Thoracic aorta (tissue), 2 donors: ENCODE results near the gene FHIP1B. TPM values are rescaled to one million over a fixed set of nuclear protein-coding genes. Genes with fewer than 3 reads are reported as not detected.

Experiments used
- ATAC-seq: fragments of 150-250 bp; one replicate; pipeline ENCODE4 v1.8.0; 2017; ENCODE audit warnings: low read depth; ENCODE audit not compliant: insufficient number of reproducible peaks, low FRiP score
- DNase-seq: peaks from one replicate; pipeline ENCODE4 v3.0.0-alpha.2; 2020; ENCODE audit warnings: low spot score
- H3K27ac ChIP-seq, 2 donors: fragments of 200-600 bp; sonication (generic); 1 replicate in 1 of 2; 2 replicates in 1 of 2; pipeline ENCODE4 v1.5.1; 2016; ENCODE audit warnings: mild to moderate bottlenecking in 2 of 2, moderate library complexity in 2 of 2
- H3K27me3 ChIP-seq: fragments of 200-600 bp; sonication (generic); replicated peaks from 2 replicates; pipeline ENCODE4 v1.6.0; 2016; ENCODE audit warnings: mild to moderate bottlenecking; ENCODE audit not compliant: insufficient read depth
- H3K36me3 ChIP-seq: fragments of 200-600 bp; sonication (generic); one replicate; pipeline ENCODE4 v1.5.1; 2016
- H3K4me1 ChIP-seq, 2 donors: fragments of 200-600 bp; sonication (generic); 1 replicate in 1 of 2; 2 replicates in 1 of 2; pipeline versions ENCODE4 v1.5.1 to v1.6.0; 2016; ENCODE audit warnings: low read depth in 2 of 2, mild to moderate bottlenecking in 1 of 2; ENCODE audit not compliant: control insufficient read depth in 1 of 2
- H3K4me3 ChIP-seq: fragments of 200-600 bp; sonication (generic); 2 replicates; pipeline ENCODE4 v1.5.1; 2016; ENCODE audit warnings: mild to moderate bottlenecking
- H3K9me3 ChIP-seq: fragments of 200-600 bp; sonication (generic); 2 replicates; pipeline ENCODE4 v1.5.1; 2016
- total RNA-seq, 2 donors: library from RNA; depleted of rRNA; stranded (reverse); fragments of >200 nt; gene quantifications; one replicate each; pipeline versions ENCODE4 v1.1.0 to v1.2.3, GENCODE V29; 2016
- TF ChIP-seq, protein P1 (sequence below): fragments of 200-600 bp; sonication (generic); IDR thresholded peaks from one replicate; pipeline ENCODE4 v1.5.1; 2019; ENCODE audit warnings: antibody characterized with exemption

The FHIP1B gene
- total RNA-seq, 2 donors from 2014 or later: 53.4 to 63.2 TPM

DNA sequence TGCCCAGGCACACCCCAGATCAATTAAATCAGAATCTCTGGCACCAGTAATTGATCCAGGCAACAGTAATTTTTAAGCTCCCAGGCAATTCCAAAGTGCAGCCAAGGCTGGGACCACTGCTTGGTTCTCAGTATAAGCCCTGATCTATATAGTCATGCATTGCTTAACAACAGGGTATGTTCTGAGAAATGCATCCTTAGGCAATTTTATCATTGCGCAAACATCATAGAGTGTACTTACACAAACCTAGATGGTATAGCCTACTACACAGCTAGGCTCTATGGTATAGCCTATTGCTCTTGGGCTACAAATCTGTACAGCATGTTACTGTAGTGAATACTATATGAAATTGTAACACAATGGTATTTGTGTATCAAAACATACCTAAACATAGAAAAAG is 29.7 kb downstream of the FHIP1B start:
- H3K36me3 ChIP-seq: peaks cover 5% of the 10 kb centered on the region
- no peak for DNase-seq
- no peaks in the 10 kb centered on the region for H3K27me3 ChIP-seq
- ATAC-seq: no peak
- no peaks in the 10 kb centered on the region for H3K4me1 ChIP-seq
- no peak overlapping the region for H3K27ac ChIP-seq
- TF ChIP-seq, protein P1, sequence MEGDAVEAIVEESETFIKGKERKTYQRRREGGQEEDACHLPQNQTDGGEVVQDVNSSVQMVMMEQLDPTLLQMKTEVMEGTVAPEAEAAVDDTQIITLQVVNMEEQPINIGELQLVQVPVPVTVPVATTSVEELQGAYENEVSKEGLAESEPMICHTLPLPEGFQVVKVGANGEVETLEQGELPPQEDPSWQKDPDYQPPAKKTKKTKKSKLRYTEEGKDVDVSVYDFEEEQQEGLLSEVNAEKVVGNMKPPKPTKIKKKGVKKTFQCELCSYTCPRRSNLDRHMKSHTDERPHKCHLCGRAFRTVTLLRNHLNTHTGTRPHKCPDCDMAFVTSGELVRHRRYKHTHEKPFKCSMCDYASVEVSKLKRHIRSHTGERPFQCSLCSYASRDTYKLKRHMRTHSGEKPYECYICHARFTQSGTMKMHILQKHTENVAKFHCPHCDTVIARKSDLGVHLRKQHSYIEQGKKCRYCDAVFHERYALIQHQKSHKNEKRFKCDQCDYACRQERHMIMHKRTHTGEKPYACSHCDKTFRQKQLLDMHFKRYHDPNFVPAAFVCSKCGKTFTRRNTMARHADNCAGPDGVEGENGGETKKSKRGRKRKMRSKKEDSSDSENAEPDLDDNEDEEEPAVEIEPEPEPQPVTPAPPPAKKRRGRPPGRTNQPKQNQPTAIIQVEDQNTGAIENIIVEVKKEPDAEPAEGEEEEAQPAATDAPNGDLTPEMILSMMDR: no peak
- H3K4me3 ChIP-seq: no peak overlapping the region
- no peaks in the 10 kb centered on the region for H3K9me3 ChIP-seq

DNA sequence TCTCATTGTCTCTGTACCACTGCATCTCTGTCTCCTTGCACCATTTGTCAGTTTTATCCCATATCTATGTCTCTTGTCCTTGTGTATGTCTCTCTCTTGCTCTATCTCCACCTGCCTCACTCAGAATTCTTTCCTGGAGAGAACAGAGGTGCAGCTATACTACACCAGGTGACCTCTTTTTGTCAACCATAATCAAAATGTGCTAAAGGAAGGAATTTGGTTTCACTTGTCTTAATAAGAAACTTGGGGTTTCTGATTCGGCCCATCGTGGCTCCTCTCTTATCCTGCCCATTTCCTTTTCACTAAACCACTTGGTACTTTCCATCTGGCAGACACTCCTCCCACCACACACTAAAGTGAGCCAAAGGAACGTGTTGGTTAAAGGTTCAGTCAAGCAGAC is 31.1 kb downstream of the FHIP1B start:
- no peaks in the 10 kb centered on the region for H3K4me1 ChIP-seq
- no peaks in the 10 kb centered on the region for H3K9me3 ChIP-seq
- TF ChIP-seq, protein P1: no peak
- no peak for DNase-seq
- H3K4me3 ChIP-seq: no peak overlapping the region
- no peaks in the 10 kb centered on the region for H3K27me3 ChIP-seq
- H3K27ac ChIP-seq: no peak overlapping the region
- no peak for ATAC-seq
- peaks cover under 1% of the 10 kb centered on the region for H3K36me3 ChIP-seq

DNA sequence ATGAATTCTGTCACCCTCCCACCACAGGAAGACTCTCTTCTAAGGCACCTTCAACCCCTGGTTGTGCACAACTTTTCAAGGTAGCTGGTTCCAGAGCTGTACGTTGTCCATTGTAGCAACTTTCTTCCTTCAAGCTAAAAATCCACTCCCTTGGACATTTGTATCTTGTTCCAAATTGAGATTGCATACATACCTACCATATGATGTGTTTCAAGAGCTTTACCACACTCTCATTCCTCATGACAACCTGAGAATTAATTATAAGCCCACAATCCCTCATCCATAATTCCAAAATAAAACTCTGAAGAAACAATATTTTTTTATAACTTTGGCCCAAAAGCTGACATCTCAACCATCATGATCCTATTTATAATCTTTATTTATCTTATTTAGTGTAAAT is 32.4 kb downstream of the FHIP1B start:
- DNase-seq (no peak), ATAC-seq (no peak)
- no peaks in the 10 kb centered on the region for H3K27me3 ChIP-seq
- H3K36me3 ChIP-seq: no peaks in the 10 kb centered on the region
- no peaks in the 10 kb centered on the region for H3K9me3 ChIP-seq
- TF ChIP-seq, protein P1: no peak
- H3K27ac ChIP-seq: no peak overlapping the region
- no peak overlapping the region for H3K4me3 ChIP-seq
- no peaks in the 10 kb centered on the region for H3K4me1 ChIP-seq

DNA sequence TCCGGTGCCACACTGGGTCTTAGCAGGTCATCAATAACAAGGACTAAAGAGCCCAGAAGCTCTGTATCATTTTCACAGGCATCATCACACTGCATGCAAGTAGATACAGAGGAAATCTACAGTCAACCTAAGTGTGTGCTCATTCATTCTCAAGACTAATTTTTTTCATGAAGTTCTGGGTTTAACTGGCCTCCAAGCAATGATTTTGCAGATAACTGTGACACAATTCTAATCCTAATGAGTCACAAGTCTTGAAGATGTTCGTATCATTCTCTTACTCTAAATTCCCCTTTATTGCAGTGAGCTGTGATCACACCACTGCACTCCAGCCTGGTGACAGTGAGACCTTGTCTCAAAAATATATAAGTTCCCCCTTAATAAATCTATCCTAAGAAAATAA is 33.0 kb downstream of the FHIP1B start:
- ATAC-seq: no peak
- Histone ChIP-seq H3K27me3 (no peaks in the 10 kb centered on the region), H3K27ac (no peak overlapping the region), H3K4me3 (no peak overlapping the region), H3K36me3 (no peaks in the 10 kb centered on the region), H3K4me1 (no peaks in the 10 kb centered on the region), H3K9me3 (no peaks in the 10 kb centered on the region)
- no peak for DNase-seq
- TF ChIP-seq, protein P1: no peak

DNA sequence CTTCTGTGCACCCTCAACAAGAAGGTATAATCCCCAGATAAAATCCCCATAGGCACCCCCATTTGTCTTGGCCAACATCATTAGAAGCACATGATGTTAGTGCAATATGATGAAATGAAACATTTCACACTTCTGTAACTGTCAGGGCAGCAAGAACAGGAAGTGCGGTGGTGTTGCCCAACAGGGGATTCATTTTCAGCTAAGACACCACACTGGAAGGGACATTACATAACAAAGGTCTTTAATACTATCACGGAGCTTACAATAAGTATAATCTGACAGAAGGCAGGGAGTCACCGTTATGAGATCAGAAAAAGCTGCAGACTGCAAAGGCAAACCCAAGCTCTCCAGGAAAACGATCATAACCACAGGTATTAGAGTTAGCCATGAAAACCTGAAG is 33.5 kb downstream of the FHIP1B start:
- Histone ChIP-seq H3K27me3 (no peaks in the 10 kb centered on the region), H3K4me1 (no peaks in the 10 kb centered on the region), H3K36me3 (no peaks in the 10 kb centered on the region), H3K4me3 (no peak overlapping the region), H3K9me3 (no peaks in the 10 kb centered on the region), H3K27ac (no peak overlapping the region)
- TF ChIP-seq, protein P1: no peak
- DNase-seq (no peak), ATAC-seq (no peak)
